HG02763 (cell line): ENCODE measurements around the gene DMKN.

ENCODE experiments used
- ATAC-seq: cut with Tn5 transposase; IDR thresholded peaks from one replicate; pipeline ENCODE4 v1.9.1; 2021; ENCODE audit warnings: mild to moderate bottlenecking, moderate library complexity; ENCODE audit not compliant: unreplicated experiment

Gene DMKN

DNA sequence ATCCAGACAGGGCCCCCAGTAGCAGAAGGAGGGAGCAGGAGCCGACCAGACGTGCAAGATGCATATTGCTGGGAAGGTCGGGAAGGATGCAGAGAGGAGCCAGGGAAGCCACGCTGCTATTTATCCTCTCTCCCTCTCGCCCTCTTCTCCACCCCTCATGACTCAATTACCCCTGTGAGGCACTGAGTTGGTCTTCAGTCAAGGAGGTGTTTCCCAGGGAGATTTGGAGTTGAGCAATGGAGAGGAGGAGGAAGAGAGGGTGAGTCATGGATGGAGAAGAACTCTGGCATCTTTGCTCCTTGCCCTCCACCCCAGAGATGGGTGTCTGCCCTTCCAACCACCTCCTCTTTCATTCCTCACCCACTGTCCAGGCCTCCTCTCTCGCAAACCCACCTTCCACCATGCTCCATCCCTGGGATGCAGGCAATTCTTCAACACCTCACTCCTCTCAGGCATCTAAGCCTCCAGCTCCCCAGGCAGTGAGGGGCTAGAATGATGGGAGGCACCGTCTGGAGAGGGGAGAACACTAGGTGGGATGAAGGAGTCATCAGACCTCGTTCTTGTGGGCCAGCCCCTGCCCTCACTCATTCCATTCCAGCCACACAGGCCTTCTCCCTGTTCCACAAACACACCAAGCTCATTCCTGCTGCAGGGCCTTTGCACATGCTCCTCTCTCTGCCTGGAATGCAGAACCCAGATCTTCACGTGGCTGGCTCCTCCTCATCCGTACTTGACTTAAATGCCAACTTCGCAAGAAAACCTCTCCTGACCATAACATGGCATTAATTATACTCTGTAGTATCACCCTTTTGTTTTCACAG lies 15.0 kb upstream of the DMKN start, which contains the start of gene SBSN:
TSS of gene SBSN (minus strand) at position 94 of the 821 bp plus-strand sequence. CDS start at position 64, 30 bp downstream.
- ATAC-seq, result no peak

- ATAC-seq, result no peak
Observed at GRCh38 chr19:35525873-35526272, 12.4 kb upstream of the DMKN start.

DNA sequence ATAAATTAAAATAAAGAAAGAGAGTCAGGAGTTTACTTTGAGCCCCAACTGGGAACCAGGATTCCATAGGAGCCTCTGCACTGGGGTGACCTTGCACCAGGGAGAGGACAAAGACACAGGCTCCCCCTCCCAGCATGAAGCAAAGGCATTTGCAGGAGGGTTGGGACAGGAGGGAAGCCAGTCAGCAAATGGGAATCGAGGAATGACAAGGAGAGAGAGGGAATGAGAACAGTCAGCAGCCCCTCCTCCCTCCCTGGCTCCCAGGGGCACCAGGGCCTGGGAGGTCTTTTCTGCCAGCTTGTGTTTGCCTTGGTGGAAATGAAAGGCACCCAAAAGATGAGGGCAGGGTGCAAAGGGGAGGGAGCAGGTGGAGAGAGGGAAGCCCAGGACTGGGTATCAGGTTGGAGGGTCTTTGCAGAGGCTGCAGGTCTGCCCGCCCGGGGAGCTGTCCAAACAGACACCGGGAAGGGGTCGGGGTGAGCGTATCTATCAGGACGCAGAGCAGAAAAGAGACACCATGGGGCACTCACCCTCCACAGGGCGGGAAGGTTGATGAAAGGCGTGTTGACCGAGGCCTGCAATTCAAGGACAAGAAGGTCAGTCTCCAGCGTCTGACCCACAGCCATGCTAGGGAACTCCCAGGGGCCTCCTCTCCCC lies 10.9 kb upstream of the DMKN start:
- no peak for ATAC-seq

- ATAC-seq, result no peak
Observed at GRCh38 chr19:35522745-35523327, 9.4 kb upstream of the DMKN start.

- ATAC-seq, result no peak
Observed at GRCh38 chr19:35521124-35521743, 7.8 kb upstream of the DMKN start.

GRCh38 chr19:35519291-35519690 lies 5.8 kb upstream of the DMKN start:
- ATAC-seq, result no peak

GRCh38 chr19:35518313-35518712 lies 4.9 kb upstream of the DMKN start:
- no peak for ATAC-seq

DNA sequence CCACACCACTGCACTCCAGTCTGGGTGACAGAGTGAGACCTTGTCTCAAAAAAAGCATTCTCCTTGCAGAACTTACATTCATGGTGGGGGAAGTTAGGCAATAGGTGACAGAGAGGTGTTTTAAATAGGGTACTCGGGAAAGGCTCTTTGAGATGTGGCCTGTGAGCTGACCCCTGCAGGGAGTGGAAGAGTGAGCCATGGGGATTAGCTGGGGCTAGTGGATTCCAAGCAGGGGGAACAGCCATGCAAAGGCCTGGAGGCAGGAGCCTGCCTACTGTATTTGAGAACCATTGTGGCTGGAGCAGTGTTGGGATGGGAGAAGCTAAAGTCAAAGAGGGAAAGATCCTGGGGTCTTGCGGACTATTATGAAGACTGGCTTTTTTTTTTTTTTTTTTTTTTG lies 3.9 kb upstream of the DMKN start:
- ATAC-seq, result no peak

DNA sequence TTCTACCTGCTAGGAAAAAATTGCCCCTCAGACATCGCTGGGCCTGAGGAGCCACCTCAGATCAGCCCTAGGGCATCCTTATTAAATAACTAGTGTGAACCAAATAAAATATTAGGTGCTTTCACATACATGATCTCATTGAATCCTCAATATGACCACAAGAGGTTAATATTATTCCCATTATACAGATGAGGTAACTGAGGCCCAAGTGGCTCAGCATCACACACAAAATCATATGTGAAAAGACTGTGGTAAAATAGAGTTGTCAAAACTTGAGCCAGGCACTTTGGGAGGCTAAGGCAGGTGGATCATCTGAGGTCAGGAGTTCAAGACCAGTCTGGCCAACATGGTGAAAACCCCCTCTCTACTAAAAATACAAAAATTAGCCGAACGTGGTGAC lies 2.9 kb upstream of the DMKN start:
- ATAC-seq, result no peak

DNA sequence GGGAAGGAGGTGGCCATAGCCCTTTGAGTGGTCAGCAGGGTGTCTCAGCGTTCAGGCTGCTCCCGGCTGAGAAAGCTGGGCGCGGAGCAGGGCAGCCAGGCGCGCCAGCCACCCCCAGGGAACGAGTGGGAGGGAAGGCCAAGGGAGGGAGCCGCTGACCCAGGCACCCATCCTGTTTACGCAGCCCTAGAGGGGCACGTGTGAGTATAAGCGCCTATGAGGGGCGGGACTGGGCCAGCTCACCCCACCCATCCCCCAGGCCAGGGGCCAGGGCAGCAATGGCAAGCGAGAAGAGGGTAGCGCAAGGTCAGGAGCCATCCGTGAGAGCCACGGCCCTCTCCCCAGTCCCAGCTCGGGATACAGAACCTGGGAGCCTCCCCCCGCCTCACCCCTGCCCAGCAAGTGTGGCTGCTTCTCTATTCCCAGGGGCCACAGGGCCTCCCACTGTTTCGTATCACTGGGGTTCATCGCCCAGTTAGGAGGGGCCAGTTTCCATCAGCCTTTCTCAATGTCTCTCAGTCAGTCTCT lies 897 bp upstream of the DMKN start:
- no peak for ATAC-seq

DNA sequence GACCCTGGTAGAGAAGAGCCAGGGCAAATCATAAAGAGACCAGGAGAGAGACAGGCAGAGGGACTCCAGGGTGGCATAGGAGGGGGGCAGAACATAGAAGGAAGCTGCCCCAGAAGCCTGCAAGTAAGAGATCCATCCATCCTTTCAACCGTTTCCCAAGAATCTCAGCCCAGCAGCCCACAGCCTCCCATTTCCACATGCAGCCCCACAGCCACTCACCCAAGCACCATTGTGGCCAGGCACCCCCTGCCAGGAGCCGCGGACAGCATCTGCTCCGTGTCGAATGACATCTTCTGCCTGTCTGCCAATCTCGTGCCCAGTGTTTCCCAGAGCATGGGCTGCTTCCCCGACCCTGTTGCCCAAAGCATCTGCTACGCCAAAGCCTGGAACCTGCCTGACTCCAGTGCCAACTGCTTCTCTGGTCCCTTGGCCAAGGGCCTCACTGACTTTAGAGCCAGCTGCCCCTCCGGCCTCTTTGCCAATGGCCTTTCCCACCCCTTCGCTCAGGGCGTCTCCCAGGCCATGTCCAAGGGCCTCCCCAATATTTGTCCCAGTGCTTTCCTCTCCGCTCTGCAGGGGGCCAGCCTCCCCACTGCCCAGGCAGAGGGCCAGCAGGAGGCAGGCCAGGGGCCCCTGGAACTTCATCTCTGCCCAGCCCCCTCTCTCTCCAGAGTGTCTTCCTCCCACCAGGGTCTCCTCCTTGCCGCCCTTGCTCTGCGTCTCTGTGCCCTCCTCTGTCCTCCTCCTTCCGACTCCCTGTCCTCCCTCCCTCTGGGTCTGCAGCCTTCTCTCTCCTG lies 420 bp downstream of the DMKN start:
- ATAC-seq, result no peak

- ATAC-seq, result no peak
Observed at GRCh38 chr19:35511337-35511736, 2.1 kb downstream of the DMKN start.

- ATAC-seq, result no peak
Observed at GRCh38 chr19:35510626-35510964, 2.9 kb downstream of the DMKN start.

GRCh38 chr19:35509861-35510625 lies 3.4 kb downstream of the DMKN start:
- no peak for ATAC-seq

GRCh38 chr19:35509018-35509652 lies 4.3 kb downstream of the DMKN start:
- no peak for ATAC-seq

- ATAC-seq, result no peak
Observed at GRCh38 chr19:35508129-35508528, 5.3 kb downstream of the DMKN start.

- ATAC-seq, result no peak
Observed at GRCh38 chr19:35507561-35507960, 5.9 kb downstream of the DMKN start.

- no peak for ATAC-seq
Observed at GRCh38 chr19:35506011-35506410, 7.4 kb downstream of the DMKN start.

DNA sequence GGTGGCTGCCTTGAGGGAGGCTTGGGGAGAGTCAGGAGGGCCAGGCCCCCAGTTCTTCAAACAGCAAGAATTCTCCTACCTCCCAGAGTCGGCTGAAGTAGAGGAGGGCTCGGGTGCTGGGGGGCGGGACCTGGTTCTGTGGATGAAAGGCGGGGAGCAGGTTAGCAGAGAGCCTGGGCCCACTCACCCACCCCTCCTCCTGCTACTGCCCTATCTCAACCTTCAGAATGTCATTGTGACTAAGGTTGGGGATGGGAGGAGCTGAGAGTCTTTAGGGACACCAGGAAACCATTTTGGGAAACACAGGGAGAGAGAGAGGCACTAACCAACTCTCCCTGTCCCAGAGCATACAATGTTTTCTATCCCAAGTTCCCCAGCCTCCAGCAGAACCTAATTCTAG lies 10.7 kb downstream of the DMKN start:
- no peak for ATAC-seq
